Embryonic facial prominence (tissue), 1 donor: ENCODE measurements around the gene MAPRE3.
A peak's percentile ranks its signal among the peaks of the same experiment; 100 is the strongest.

ENCODE experiments used
- DNase-seq: peaks from one replicate; pipeline ENCODE4 v3.0.0-alpha.2; 2016; ENCODE audit errors: extremely low spot score

Gene MAPRE3

GRCh38 chr2:27039871-27040270 is 69.4 kb downstream of the MAPRE3 start:
- no peak for DNase-seq

- DNase-seq = no peak
Observed at GRCh38 chr2:27040282-27040681, 69.8 kb downstream of the MAPRE3 start.

- no peak for DNase-seq
Observed at GRCh38 chr2:27041752-27042151, 71.3 kb downstream of the MAPRE3 start.

GRCh38 chr2:27042159-27042661 is 71.8 kb downstream of the MAPRE3 start:
- DNase-seq = no peak

- no peak for DNase-seq
Observed at GRCh38 chr2:27042985-27043634, 72.7 kb downstream of the MAPRE3 start.

GRCh38 chr2:27049422-27050280 is 79.2 kb downstream of the MAPRE3 start:
- no peak for DNase-seq

- DNase-seq = peak; percentile 91
Observed at GRCh38 chr2:27050281-27050995, 80.0 kb downstream of the MAPRE3 start.

GRCh38 chr2:27050996-27051901 is 80.8 kb downstream of the MAPRE3 start, which contains the start of gene AGBL5:
Gene AGBL5, plus strand, starts transcription at chr2:27051668. Its CDS starts 1,291 bp downstream, at chr2:27052959.
- DNase-seq = peak; percentile 89

GRCh38 chr2:27051902-27052645 is 81.6 kb downstream of the MAPRE3 start:
- no peak for DNase-seq

GRCh38 chr2:27053321-27053720 is 82.9 kb downstream of the MAPRE3 start:
- DNase-seq = no peak

- no peak for DNase-seq
Observed at GRCh38 chr2:27053776-27054175, 83.3 kb downstream of the MAPRE3 start.

- no peak for DNase-seq
Observed at GRCh38 chr2:27054721-27055120, 84.3 kb downstream of the MAPRE3 start.

- no peak for DNase-seq
Observed at GRCh38 chr2:27057184-27057583, 86.7 kb downstream of the MAPRE3 start.

- DNase-seq = no peak
Observed at GRCh38 chr2:27058210-27058609, 87.8 kb downstream of the MAPRE3 start.

- no peak for DNase-seq
Observed at GRCh38 chr2:27059141-27059820, 88.8 kb downstream of the MAPRE3 start.

- no peak for DNase-seq
Observed at GRCh38 chr2:27060323-27060722, 89.9 kb downstream of the MAPRE3 start.

- no peak for DNase-seq
Observed at GRCh38 chr2:27065128-27065527, 94.7 kb downstream of the MAPRE3 start.

GRCh38 chr2:27067385-27067784 is 96.9 kb downstream of the MAPRE3 start:
- no peak for DNase-seq

GRCh38 chr2:27069436-27069835 is 99.0 kb downstream of the MAPRE3 start:
- DNase-seq = no peak
